ENCODE data around the gene MFN2. TPM values are rescaled to one million over a fixed set of nuclear protein-coding genes. Genes with fewer than 3 reads are reported as not detected.

Gene MFN2
- total and polyA plus RNA-seq, 2 of the 8 experiments (the other 6 are each of a cell fraction or from before 2014, with no cell fraction given) = 34.0 to 62.5 TPM

- Histone ChIP-seq H3K9ac (replicated peaks in 1 of 4; ENCODE audit: extremely low read depth in 1 of 4, low read depth in 3 of 4, low read length in 3 of 4) (no peak overlapping the region), H3K14ac (ENCODE audit: insufficient read length) (no peak overlapping the region), H3K4me2 (ENCODE audit: insufficient read depth in 1 of 2, low read depth in 2 of 2, low read length in 2 of 2) (no peak overlapping the region), H4K91ac (replicated peaks; ENCODE audit: insufficient read length, low read length) (no peak overlapping the region), H3K27me3 (replicated peaks in 1 of 4; ENCODE audit: control insufficient read depth in 3 of 4, extremely low read depth in 1 of 4, insufficient read depth in 3 of 4, low read length in 3 of 4) (no peaks in the 10 kb centered on the region), H2BK120ac (replicated peaks; ENCODE audit: low read depth, low read length) (no peak overlapping the region), H3K9me3 (ENCODE audit: insufficient read depth in 2 of 2, low read depth in 1 of 2, low read length in 1 of 2) (no peaks in the 10 kb centered on the region), H3K18ac (ENCODE audit: extremely low read depth, low read length) (no peak overlapping the region), H3K56ac (replicated peaks; ENCODE audit: insufficient read length, low read depth, low read length) (no peak overlapping the region), H4K8ac (ENCODE audit: extremely low read depth, insufficient read depth, low read length) (no peak overlapping the region), H2BK5ac (ENCODE audit: low read depth, low read length) (no peak overlapping the region), H3K79me2 (ENCODE audit: control insufficient read depth in 1 of 2, insufficient read depth in 2 of 2, low read length in 2 of 2) (no peaks in the 10 kb centered on the region), H2BK12ac (ENCODE audit: low read depth, low read length) (no peak overlapping the region), H2BK15ac (ENCODE audit: low read length) (no peak overlapping the region), H3K23ac (ENCODE audit: insufficient read length) (no peak overlapping the region), H3K23me2 (ENCODE audit: low read depth, low read length) (no peaks in the 10 kb centered on the region), H3K4ac (replicated peaks; ENCODE audit: insufficient read length, low read depth, low read length) (no peak overlapping the region), H2BK20ac (ENCODE audit: low read length) (no peak overlapping the region), H2AFZ (ENCODE audit: low read length) (no peak overlapping the region), H2AK5ac (ENCODE audit: low read depth, low read length) (no peak overlapping the region), H3K79me1 (ENCODE audit: low read depth, low read length) (no peaks in the 10 kb centered on the region), H3K27ac (ENCODE audit: low read depth, low read length) (no peak overlapping the region), H4K5ac (ENCODE audit: insufficient read length, low read depth, low read length) (no peak overlapping the region), H4K20me1 (replicated peaks in 1 of 2; ENCODE audit: control insufficient read depth in 1 of 2, insufficient read depth in 2 of 2, low read length in 2 of 2) (peaks cover 3 to 9% of the 10 kb centered on the region in 2 experiments), H3K4me3 (ENCODE audit: extremely low read depth in 1 of 4, insufficient read depth in 2 of 4, low read depth in 3 of 4, low read length in 4 of 4) (no peak overlapping the region), H3K36me3 (ENCODE audit: control insufficient read depth in 2 of 4, insufficient read depth in 4 of 4, low read length in 3 of 4) (peaks cover 7 to 45% (median 24%) of the 10 kb centered on the region in 4 experiments; a peak in 6 of 8 replicates), H3K4me1 (replicated peaks in 1 of 4; ENCODE audit: control insufficient read depth in 3 of 4, insufficient read depth in 4 of 4, low read length in 3 of 4) (no peaks in the 10 kb centered on the region; a peak in 1 of 7 replicates)
- ChIA-PET CTCF (ENCODE audit: partially characterized antibody) (interaction anchor here (0.8 to 3.1 kb wide), 8 partner anchors 10 to 62 kb away, joined by 3 to 23 read pairs (median 14); partner anchors contain the start of gene MIIP), POLR2A (ENCODE audit: partially characterized antibody) (interaction anchor here (0.7 to 8.5 kb wide), 8 partner anchors 9 to 242 kb away, joined by 3 to 66 read pairs (median 4); partner anchors contain the start of gene MIIP)
- TF ChIP-seq ATF2 (IDR thresholded peaks at IDR 0.05; ENCODE audit: low read length) (no peak), RFX5 (IDR thresholded peaks at IDR 0.05; ENCODE audit: borderline replicate concordance, low read depth, low read length) (no peak), CEBPB (IDR thresholded peaks at IDR 0.05; ENCODE audit: low read depth, low read length) (no peak), TCF12 (IDR thresholded peaks at IDR 0.05; ENCODE audit: low read depth, low read length) (no peak), KDM1A (IDR thresholded peaks at IDR 0.05; ENCODE audit: borderline replicate concordance, low read length) (no peak), SUZ12 (IDR thresholded peaks at IDR 0.05; ENCODE audit: low read length) (no peak), KDM4A (IDR thresholded peaks at IDR 0.05; ENCODE audit: low read depth, low read length, severe bottlenecking) (no peak)
- 93% methylated on average over 32 of the region's 32 CpGs; no CpG with 5 or more reads in 1 of the 2 experiments for WGBS, 2 experiments (ENCODE audit: extremely low coverage in 1 of 2, insufficient coverage in 1 of 2, insufficient read length in 1 of 2, insufficient replicate concordance in 2 of 2, low coverage in 1 of 2, low lambda C conversion rate in 2 of 2, missing lambda C conversion rate in 1 of 2)
- DNase-seq (ENCODE audit: low read depth in 1 of 2, low spot score in 2 of 2) (no peak), FAIRE-seq (no peak)
These were observed 49.6 kb downstream of the MFN2 start for GRCh38 chr1:12029720-12030339.

All from H1 (cell line).